Astrocyte (in vitro differentiated cells and primary cell): ENCODE data around the gene BCL2A1.

Source experiments
- CTCF ChIP-seq: IDR thresholded peaks from 2 replicates; pipeline ENCODE4 v1.5.1; 2011; ENCODE audit warnings: low read depth, mild to moderate bottlenecking, inconsistent platforms, low read length, moderate library complexity; ENCODE audit not compliant: insufficient read depth
- EZH2 ChIP-seq: IDR thresholded peaks from 2 replicates; pipeline ENCODE4 v1.6.1; 2012; ENCODE audit warnings: mild to moderate bottlenecking, low read length, inconsistent platforms; ENCODE audit not compliant: insufficient read depth

- TF ChIP-seq CTCF (no peak), EZH2 (no peak)
Observed at GRCh38 chr15:80007532-80007931, 36.5 kb upstream of the BCL2A1 start.
